DMS153 treated with DMSO at 0.1 percent for 48 hours (cell line): ENCODE measurements around the gene ABHD14A.
"Not testable (repeated sequence)": the region's sequence is repeated elsewhere in the genome, so short reads cannot be mapped to it uniquely, and the experiment has no call there.

Source experiments
- DNase-seq: peaks from one replicate; lab custom pipeline; 2025; ENCODE audit not compliant: unreplicated experiment; lab: John Stamatoyannopoulos, UW

The ABHD14A gene

GRCh38 chr3:51970606-51971300, 4.1 kb upstream of the ABHD14A start:
- DNase-seq: no peak

GRCh38 chr3:51971350-51971749, 3.5 kb upstream of the ABHD14A start:
- DNase-seq: no peak

GRCh38 chr3:51974277-51974962, 444 bp upstream of the ABHD14A start:
- DNase-seq: no peak

- no peak for DNase-seq
These were observed 1.1 kb downstream of the ABHD14A start for GRCh38 chr3:51975852-51976549.

GRCh38 chr3:51977446-51978142, 2.7 kb downstream of the ABHD14A start:
- no peak for DNase-seq

GRCh38 chr3:51978143-51978502, 3.3 kb downstream of the ABHD14A start:
- no peak for DNase-seq

- no peak for DNase-seq
These were observed 5.4 kb downstream of the ABHD14A start for GRCh38 chr3:51980253-51980652.

- peak; percentile 34 for DNase-seq
These were observed 7.5 kb downstream of the ABHD14A start for GRCh38 chr3:51982352-51982837.

GRCh38 chr3:51982838-51983577, 8.1 kb downstream of the ABHD14A start, which contains the start of gene ACY1:
Gene ACY1 (plus strand): TSS chr3:51983535. CDS start chr3:51984065, 530 bp downstream.
- DNase-seq: peak; percentile 20

- DNase-seq: no peak
These were observed 8.9 kb downstream of the ABHD14A start for GRCh38 chr3:51983578-51984268.

GRCh38 chr3:51984269-51984647, 9.4 kb downstream of the ABHD14A start:
- DNase-seq: no peak

GRCh38 chr3:51985063-51985462, 10.2 kb downstream of the ABHD14A start:
- DNase-seq: no peak

- no peak for DNase-seq
These were observed 11.4 kb downstream of the ABHD14A start for GRCh38 chr3:51986010-51986947.

- no peak for DNase-seq
These were observed 12.7 kb downstream of the ABHD14A start for GRCh38 chr3:51987568-51987967.

GRCh38 chr3:51988286-51989146, 13.7 kb downstream of the ABHD14A start:
- DNase-seq: no peak

- not testable (repeated sequence) for DNase-seq
These were observed 15.7 kb downstream of the ABHD14A start for GRCh38 chr3:51990501-51990971.

GRCh38 chr3:51992017-51992682, 17.3 kb downstream of the ABHD14A start:
- no peak for DNase-seq
